Nephron (organoid): ENCODE data around the gene SIMC1.

Experiments
- H3K27ac Mint-ChIP-seq, 3 experiments: 2 replicates each; pipeline ENCODE4 v1.8.0; 2020; ENCODE audit warnings: mixed read lengths in 3 of 3, mild to moderate bottlenecking in 2 of 3, moderate library complexity in 1 of 3
- H3K27me3 Mint-ChIP-seq: 2 replicates; pipeline ENCODE4 v1.8.0; 2021; ENCODE audit warnings: low read depth, mild to moderate bottlenecking, moderate library complexity, mixed read lengths
- H3K36me3 Mint-ChIP-seq: 2 replicates; pipeline ENCODE4 v1.8.0; 2020; ENCODE audit warnings: low read depth, mixed read lengths
- H3K4me1 Mint-ChIP-seq: 2 replicates; pipeline ENCODE4 v1.8.0; 2020; ENCODE audit warnings: mixed read lengths
- H3K4me3 Mint-ChIP-seq, 3 experiments: 2 replicates each; pipeline ENCODE4 v1.8.0; 2020; ENCODE audit warnings: mild to moderate bottlenecking in 3 of 3, mixed read lengths in 3 of 3, moderate library complexity in 2 of 3
- H3K9me3 Mint-ChIP-seq: 2 replicates; pipeline ENCODE4 v1.8.0; 2020; ENCODE audit warnings: mixed read lengths
- TF ChIP-seq, protein P1 (sequence below), 3 experiments: fragments of 200-600 bp; sonication (generic); IDR thresholded peaks; one replicate each; pipeline ENCODE4 v1.5.0; 2021; ENCODE audit warnings: antibody characterized with exemption in 3 of 3; ENCODE audit not compliant: unreplicated experiment in 3 of 3

Gene SIMC1

GRCh38 chr5:176320577-176320976 lies 82.4 kb downstream of the SIMC1 start:
- Mint-ChIP-seq H3K27ac (no peak overlapping the region), H3K9me3 (no peaks in the 10 kb centered on the region), H3K4me3 (no peak overlapping the region), H3K27me3 (no peaks in the 10 kb centered on the region), H3K4me1 (no peaks in the 10 kb centered on the region), H3K36me3 (peaks cover 44% of the 10 kb centered on the region)
- TF ChIP-seq, protein P1, sequence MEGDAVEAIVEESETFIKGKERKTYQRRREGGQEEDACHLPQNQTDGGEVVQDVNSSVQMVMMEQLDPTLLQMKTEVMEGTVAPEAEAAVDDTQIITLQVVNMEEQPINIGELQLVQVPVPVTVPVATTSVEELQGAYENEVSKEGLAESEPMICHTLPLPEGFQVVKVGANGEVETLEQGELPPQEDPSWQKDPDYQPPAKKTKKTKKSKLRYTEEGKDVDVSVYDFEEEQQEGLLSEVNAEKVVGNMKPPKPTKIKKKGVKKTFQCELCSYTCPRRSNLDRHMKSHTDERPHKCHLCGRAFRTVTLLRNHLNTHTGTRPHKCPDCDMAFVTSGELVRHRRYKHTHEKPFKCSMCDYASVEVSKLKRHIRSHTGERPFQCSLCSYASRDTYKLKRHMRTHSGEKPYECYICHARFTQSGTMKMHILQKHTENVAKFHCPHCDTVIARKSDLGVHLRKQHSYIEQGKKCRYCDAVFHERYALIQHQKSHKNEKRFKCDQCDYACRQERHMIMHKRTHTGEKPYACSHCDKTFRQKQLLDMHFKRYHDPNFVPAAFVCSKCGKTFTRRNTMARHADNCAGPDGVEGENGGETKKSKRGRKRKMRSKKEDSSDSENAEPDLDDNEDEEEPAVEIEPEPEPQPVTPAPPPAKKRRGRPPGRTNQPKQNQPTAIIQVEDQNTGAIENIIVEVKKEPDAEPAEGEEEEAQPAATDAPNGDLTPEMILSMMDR (IDR thresholded peaks at IDR 0.05; ENCODE audit: unreplicated experiment in 3 of 3): no peak

GRCh38 chr5:176334031-176334770 lies 96.0 kb downstream of the SIMC1 start:
- H3K27me3 Mint-ChIP-seq: no peaks in the 10 kb centered on the region
- no peaks in the 10 kb centered on the region for H3K4me1 Mint-ChIP-seq
- TF ChIP-seq, protein P1 (IDR thresholded peaks at IDR 0.05; ENCODE audit: unreplicated experiment in 3 of 3): no peak
- H3K36me3 Mint-ChIP-seq: peaks cover 54% of the 10 kb centered on the region
- no peak overlapping the region for H3K4me3 Mint-ChIP-seq
- H3K9me3 Mint-ChIP-seq: peaks cover 3% of the 10 kb centered on the region
- H3K27ac Mint-ChIP-seq: no peak overlapping the region

DNA sequence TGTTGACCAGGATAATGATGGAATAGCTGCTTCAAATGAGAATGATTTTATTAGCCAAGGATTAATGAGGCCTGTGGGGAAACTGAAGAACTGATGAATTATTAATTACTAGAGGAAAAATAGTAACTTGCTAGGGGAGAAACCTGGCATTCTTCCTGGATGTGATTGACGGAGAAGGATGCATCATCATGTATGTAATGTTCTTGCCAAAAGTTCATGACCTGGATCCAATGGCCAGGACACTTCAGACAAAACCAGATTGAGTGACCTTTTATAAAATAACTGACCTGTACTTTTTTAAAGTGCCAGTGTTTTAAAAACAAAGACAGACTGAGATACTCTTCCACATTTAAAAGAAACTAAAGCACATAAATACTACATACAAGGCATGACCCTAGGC lies 99.7 kb downstream of the SIMC1 start:
- Mint-ChIP-seq H3K27ac (no peak overlapping the region), H3K36me3 (peaks cover 64% of the 10 kb centered on the region), H3K9me3 (peaks cover 3% of the 10 kb centered on the region), H3K27me3 (no peaks in the 10 kb centered on the region), H3K4me3 (no peak overlapping the region), H3K4me1 (peaks cover 8% of the 10 kb centered on the region)
- TF ChIP-seq, protein P1 (IDR thresholded peaks at IDR 0.05; ENCODE audit: unreplicated experiment in 3 of 3): no peak

DNA sequence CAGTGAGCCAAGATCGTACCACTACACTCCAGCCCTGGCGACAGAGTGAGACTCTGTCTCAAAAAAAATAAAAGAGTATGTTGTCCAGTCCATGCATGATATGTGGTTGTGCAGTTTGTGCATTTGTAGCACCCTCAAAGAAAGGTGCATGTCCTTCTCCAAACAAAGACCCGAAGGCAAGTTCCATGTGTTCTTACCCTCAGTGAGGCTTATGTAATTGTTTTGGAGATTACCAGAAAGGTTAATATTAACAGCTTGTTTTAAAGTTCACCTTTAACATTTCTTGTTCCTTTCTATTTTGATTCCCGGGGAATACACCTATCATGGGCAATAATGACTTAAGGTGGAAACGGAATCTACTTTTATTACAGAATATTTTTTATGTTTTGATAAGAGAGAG lies 101.1 kb downstream of the SIMC1 start:
- TF ChIP-seq, protein P1 (IDR thresholded peaks at IDR 0.05; ENCODE audit: unreplicated experiment in 3 of 3): no peak
- Mint-ChIP-seq H3K4me1 (peaks cover 8% of the 10 kb centered on the region), H3K9me3 (no peaks in the 10 kb centered on the region), H3K27me3 (no peaks in the 10 kb centered on the region), H3K36me3 (peaks cover 65% of the 10 kb centered on the region), H3K4me3 (no peak overlapping the region), H3K27ac (no peak overlapping the region)

- H3K9me3 Mint-ChIP-seq: no peaks in the 10 kb centered on the region
- H3K27me3 Mint-ChIP-seq: no peaks in the 10 kb centered on the region
- H3K27ac Mint-ChIP-seq: peak overlapping the region in 1 of 3 experiments; percentile 39
- TF ChIP-seq, protein P1 (IDR thresholded peaks at IDR 0.05; ENCODE audit: unreplicated experiment in 3 of 3): no peak
- peaks cover 76% of the 10 kb centered on the region for H3K36me3 Mint-ChIP-seq
- H3K4me1 Mint-ChIP-seq: peaks cover 8% of the 10 kb centered on the region
- H3K4me3 Mint-ChIP-seq: no peak overlapping the region
Measured at GRCh38 chr5:176341325-176342157, 103.3 kb downstream of the SIMC1 start.
